HuH-7 (cell line): ENCODE data around the gene CLDN4.
"Not testable (repeated sequence)": the region's sequence is repeated elsewhere in the genome, so short reads cannot be mapped to it uniquely, and the experiment has no call there.

ENCODE experiments used
- DNase-seq: peaks from one replicate; pipeline ENCODE4 v3.0.0; 2011; ENCODE audit warnings: low spot score

The CLDN4 gene

DNA sequence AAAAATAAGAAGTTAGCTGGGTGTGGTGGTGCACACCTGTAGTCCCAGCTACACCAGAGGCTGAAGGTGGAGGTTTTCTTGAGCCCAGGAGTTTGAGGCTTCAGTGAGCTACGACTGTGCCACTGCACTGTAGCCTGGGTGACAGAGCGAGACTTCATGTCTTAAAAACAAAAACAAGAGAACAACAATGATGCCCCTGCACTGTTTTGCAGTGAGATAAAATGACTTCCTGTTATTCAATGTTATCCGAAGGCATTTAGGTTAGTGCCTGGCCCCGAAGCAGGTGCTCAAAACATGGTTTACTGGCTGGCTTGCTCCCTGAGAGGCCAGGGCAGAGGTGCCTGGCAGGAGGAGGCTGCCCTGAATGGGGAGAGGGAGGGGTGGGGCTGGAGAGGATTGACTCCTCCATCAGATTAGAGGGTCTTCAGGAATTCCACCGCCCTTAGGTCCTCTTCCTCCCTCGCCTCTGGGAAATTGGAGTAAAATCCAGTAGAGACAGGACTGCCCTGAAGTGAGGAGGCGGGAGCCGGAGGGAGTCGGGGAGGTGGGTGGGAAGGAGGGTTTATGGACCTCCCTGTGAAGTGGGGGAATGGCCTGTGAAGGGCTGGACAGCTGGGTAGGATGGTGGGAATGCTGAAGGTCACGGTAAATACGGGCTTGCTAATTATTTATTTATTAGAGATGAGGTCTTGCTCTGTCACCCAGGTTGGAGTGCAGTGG, 6.8 kb upstream of the CLDN4 start:
- DNase-seq: no peak

DNA sequence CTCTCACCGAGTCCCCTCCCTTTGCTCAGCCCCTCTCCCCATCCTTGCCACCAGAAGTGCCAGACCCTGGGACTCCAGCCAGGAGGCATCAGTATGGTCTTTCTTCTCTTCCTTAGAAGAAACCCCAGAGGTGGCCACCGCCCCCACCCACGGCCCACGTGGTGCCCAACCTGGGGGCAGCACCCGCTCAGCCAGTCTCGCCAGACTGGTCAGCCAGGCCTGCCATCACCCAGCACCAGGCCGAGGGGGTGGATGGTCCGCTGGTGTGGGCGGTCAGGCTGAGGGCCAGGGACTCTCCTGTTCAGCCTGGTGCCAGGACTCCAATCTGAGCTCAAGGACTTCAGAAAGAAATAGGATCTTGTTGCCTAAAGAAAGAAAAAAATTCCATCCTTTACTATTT, 5.8 kb upstream of the CLDN4 start:
- no peak for DNase-seq

DNA sequence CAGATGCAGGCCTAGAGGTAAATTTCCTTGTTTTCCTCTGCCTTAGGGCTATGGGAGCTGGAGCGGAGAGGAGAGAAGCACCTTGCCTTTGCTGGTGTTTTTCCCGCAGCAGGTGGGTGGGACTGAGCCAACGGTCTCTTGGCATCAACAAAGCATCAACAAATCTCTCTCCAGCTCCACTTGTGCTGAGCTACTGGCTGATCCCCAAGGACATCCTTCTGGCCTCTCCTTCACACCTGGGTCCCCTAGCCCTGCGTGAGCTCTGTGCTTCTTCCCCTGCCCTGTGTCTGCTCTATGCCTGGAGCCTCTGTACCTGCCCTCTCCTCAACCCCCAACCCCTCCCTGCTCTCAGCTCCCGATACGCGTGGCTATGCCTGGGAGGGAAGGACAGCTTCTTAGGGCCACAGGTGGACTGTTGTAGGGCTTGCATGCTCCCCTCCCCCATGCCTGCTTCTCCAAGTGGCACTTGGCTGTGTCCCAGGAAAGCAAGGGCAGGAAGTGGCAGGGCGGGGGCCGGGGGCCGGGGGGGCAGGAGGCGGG, 3.2 kb upstream of the CLDN4 start:
- DNase-seq: no peak

DNA sequence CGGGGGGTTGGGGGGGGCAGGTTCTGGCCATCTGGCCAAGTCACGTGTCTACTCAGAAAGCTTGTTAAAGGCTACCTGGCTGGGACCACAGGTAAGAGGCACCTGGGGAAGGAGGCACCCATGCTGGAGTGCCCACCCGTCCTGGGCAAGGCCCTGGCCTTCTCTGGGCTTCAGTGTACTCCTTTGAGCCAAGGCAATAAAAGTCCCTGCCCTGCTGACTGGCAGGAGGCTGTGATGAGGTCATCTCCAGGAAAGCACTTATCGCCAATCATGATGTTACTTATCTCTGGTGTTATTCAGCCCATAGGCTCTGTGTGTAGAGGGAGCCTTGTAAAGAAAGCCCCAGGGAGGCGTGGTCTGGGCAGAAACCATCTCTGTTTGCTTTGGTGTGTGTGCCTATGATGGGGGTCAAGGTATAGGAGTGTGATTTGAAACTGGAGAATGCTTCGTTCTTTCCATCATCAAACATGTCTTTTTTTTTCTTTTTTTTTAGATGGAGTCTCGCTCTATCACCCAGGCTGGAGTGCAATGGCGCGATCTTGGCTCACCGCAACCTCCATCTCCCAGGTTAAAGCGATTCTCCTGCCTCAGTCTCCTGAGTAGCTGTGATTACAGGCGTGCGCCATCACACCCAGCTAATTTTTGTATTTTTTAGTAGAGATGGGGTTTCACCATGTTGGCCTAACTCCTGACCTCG, 2.5 kb upstream of the CLDN4 start:
- peak; percentile 82 for DNase-seq

DNA sequence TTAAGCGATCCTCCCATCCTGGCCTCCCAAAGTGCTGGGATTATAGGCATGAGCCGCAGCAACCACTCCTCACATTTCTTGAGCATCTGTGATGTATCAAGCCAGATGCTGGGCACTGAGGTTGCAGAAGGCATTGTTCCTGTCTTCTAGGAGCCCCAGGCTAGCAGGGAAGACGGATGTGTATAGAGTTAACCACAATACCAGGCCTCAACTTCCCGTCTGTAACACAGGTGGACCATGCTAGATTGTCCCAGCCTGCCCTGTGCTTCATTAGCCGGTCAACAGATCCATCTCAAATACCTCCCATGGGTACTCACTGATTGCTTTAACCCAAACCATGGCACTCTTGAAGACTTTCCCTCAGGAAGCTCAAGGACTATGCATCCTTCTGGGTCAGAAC, 1.8 kb upstream of the CLDN4 start:
- DNase-seq: no peak

DNA sequence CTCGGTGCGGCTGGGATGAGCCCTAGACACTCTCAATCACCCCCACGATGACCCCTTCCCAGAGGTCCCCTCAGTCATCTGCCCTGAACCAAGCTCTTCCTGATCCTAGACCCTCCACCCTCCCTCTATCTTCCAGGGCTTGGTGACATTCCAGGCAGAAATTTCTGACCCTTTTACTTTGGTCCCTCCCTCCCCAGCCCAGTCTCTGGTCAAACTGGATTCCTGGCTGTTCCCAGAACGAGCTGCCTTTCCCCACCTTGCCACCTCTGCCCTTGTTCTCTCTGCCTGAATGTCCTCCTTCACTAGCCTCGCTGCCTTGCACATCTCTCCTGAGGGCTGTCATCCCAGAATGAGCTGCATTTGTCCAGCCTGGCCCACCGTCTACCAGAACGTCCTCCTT, 1.3 kb upstream of the CLDN4 start:
- DNase-seq: no peak

DNA sequence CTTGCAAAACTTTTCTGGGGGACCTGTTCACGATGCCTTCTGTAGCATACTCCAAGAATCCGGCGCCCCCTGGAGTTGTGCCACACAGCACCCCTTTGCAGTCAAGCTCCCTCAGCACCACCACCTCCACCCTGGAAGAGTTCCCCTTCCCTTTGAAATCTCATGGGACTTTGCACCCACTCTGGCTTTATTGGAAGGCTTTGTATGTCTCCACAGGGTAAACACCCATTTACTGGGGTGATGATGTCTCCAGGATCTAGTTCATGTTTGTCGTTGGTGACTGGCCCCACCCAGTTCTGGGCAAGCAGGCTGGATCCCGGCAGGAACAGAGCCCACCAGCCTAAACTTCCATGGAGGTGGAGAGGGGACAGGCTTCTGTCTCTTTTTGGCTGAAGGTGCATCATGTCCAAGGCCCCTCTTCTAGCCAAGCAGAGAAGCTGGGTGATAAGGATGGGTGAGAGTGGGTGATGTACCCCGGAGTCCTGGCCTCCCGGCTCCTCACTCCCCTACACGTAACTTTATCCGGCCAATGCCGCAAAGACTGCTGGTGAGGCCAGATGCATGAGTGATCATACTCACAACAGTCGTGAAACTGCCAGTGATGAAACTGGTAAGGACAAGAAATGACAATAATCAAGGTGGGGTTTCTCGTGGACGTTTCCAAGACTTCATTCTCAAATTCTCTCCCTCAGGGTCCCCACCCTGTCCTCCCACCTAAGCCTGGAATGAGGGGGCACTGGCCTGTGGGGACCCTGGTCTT, 695 bp upstream of the CLDN4 start:
- DNase-seq: no peak

DNA sequence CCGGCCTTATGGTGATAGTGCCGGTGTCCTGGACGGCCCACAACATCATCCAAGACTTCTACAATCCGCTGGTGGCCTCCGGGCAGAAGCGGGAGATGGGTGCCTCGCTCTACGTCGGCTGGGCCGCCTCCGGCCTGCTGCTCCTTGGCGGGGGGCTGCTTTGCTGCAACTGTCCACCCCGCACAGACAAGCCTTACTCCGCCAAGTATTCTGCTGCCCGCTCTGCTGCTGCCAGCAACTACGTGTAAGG, 713 bp downstream of the CLDN4 start:
- DNase-seq: no peak

DNA sequence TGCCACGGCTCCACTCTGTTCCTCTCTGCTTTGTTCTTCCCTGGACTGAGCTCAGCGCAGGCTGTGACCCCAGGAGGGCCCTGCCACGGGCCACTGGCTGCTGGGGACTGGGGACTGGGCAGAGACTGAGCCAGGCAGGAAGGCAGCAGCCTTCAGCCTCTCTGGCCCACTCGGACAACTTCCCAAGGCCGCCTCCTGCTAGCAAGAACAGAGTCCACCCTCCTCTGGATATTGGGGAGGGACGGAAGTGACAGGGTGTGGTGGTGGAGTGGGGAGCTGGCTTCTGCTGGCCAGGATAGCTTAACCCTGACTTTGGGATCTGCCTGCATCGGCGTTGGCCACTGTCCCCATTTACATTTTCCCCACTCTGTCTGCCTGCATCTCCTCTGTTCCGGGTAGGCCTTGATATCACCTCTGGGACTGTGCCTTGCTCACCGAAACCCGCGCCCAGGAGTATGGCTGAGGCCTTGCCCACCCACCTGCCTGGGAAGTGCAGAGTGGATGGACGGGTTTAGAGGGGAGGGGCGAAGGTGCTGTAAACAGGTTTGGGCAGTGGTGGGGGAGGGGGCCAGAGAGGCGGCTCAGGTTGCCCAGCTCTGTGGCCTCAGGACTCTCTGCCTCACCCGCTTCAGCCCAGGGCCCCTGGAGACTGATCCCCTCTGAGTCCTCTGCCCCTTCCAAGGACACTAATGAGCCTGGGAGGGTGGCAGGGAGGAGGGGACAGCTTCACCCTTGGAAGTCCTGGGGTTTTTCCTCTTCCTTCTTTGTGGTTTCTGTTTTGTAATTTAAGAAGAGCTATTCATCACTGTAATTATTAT, 1.2 kb downstream of the CLDN4 start:
- no peak for DNase-seq

DNA sequence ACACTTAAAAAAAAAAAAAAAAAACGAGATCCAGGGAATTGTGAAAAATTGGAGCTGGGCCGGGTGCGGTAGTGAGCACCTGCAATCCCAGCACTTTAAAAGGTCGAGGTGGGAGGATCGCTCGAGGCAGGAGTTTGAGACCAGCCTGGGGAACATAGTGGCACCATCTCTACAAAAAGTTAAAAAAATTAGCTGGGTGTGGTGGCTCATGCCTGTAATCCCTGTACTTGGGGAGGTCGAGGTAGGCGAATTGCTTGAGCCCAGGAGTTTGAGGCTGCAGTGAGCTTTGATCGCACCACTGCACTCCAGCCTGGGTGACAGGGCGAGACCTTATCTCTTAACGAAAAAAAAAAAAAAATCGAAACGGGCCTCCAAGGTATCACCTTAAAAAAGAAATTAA, 2.0 kb downstream of the CLDN4 start:
- no peak for DNase-seq

DNA sequence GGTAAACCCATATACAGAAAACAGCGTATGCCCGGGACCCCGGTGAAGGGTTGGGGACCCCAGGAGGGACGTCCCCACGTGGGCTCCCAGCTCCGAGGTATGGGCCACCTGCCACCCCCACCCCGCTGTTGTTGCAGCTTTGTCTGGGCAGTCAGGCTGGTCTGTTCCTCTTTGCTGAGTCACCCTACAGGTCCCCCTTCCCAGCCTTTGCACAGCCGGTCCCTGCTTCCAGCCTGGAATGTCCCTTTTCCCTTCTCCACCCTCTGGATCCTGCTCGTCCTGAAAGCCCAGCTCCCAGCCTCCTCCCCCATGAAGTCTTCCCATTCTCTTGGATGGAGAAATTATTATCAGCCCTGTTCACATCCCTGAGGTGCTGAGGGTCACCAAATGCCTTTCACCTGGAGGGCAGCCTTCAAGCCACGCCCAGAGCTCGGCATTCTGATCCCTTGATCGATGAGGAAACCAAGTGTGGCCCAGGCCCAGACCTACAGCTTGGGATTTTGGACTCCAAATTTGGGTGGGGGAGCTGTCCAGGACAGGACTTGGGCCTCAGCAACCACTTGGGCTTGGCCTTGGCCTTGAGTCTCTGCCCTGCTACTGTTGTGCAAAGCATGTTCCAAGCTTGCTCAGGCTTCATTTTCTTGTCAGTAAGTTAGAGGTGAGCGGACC, 2.6 kb downstream of the CLDN4 start:
- DNase-seq: no peak

DNA sequence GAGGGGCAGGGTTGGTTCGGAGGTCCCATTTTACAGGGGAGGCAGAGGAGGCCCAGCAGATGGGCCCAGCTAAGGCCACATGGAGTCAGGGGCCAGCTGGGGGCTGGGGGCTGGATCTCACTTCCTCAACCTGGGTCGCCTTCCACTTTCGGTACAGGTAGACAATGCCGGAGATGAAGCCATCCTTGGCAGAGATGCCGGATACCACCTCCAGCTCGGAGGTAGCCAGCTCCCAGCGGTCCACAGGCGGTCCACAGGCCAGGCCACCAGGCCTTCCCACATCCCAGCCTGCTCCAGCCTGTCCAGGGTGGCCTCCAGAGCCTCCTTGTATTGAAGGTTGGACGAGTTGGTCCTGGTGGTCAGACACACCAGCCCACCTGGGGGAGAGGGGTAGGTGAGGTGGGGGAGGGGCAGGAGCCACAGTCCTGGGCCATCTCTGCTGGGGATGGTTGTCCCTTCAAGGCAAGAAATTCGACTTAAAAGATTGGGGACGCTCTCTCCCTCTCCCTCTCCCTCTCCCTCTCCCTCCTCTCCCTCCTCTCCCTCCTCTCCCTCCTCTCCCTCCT, 3.9 kb downstream of the CLDN4 start:
- no peak for DNase-seq

DNA sequence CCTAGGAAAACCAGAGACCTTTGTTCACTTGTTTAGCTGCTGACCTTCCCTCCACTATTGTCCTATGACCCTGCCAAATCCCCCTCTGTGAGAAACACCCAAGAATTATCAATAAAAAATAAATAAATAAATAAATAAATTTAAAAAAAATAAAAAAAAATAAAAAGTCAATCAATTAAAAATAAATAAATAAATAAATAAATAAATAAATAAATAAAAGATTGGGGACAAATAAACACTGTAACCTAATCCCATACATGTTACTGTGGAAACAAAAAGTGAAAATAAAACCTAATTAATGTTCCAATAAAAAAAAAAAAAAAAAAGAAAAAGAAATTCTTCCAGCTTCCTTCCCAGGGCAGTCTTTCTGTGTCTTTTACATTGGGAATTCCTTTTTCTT, 6.4 kb downstream of the CLDN4 start:
- not testable (repeated sequence) for DNase-seq

DNA sequence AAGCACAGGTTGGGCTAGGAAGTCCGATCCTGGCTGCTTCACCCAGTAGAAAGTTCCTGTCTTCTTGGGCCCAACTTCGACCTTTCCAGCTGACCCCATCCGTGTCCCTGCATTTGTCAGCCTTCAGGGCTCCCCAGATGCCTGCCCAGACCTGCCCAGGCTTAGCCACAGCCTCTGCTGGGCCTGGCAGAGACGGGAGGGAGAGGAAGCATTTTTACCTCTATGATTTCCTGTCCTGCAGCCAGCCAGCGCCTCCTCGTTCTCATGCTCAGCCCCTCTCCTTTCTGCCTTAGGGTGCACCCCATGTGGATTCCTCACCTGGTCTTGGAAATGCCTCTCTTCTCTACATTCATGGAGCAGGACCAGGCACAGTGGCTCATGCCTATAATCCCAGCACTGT, 7.8 kb downstream of the CLDN4 start:
- DNase-seq: no peak

DNA sequence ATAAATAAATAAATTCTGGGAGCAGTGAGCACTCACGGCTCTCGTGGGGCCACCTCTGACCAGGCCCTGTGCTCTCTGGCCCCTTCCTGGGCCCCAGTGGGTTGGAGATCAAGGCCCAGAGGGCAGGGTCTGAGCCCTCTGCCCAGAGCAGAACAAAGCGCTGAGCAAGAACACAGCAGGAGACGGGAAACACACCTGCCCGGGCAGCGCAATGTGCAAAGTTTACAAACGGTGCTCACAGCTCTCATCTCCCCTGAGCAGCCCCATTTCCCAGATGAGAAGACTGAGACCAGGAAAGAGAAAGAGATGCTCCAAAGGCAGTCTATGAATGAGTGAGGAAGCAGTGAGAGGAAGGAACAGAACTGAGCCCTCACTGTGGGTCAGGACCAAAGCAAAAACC, 8.5 kb downstream of the CLDN4 start:
- no peak for DNase-seq

DNA sequence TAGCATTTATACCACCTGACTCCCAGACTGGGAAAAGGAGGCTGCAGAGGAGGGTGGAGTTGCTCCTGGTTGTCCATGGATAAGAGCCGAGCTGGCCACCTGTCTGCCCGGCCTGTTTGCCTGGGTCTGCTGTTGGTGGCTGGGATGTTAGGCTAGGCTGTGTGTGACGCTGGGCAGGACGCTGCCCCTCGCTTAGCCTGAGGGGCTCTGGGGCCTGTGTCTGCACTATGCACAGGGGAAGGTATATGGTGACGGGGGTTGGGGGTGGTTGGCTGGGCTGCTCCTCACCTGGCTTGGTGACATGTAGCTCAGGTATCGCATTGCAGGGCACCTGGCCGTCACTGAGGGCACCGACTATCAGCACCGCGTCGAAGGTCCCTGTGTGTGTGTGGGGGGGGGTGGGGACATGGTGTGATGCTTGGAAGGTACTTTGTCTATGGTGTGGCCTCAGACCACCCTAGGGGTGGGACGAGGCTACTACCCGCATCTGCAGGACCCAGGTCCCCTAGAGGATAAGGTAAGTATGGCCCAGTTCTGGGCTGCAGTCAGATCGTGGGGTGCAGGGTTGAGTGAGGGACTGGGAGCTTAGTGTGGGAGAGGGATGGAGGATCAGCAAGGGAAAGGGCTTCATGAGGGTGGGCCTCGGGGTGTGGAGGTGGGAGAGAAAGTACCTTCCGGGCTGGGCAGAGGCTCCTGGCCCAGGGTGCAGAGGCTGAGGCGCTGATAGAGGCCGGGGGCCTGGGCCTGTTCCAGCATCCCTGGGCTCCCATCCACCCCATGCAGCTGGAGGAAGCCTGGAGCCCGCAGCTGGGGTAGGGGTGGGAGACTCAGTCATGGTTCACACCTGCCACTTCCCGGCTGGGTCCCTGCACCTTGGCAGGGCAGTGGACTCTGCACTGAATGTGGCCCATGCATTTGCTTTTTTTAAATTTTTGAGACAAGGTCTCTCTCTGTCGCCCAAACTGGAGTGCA, 9.2 kb downstream of the CLDN4 start:
- DNase-seq: no peak

DNA sequence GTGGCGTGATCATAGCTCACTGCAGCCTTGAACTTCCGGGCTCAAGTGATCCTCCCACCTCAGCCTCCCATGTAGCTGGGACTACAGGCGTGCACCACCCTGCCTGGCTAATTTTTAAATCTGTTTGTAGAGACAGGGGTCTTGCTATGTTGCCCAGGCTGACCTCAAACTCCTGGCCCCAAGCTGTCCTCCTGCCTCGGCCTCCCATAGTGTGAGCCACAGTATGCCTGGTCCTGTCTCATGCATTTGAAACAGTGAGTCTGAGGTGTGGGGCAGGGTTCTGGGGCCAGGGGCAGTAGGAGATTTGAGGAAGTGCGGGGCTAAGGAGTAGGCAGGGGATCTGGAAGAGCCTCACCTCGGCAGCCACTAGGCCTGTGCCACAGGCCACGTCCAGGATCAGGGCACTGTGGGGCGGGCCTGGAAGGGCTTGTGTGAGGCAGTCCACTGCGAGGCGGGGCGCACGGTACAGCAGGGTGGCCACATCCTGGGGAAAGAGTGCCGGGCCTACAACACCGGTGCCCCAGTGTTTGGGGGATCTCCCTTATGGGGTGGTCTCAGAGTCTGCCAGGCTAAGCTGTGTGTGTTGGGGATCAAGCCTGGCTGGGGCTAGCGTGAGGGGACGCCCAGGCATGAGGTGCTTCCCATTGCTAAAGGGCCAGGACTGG, 10.1 kb downstream of the CLDN4 start:
- DNase-seq: no peak

DNA sequence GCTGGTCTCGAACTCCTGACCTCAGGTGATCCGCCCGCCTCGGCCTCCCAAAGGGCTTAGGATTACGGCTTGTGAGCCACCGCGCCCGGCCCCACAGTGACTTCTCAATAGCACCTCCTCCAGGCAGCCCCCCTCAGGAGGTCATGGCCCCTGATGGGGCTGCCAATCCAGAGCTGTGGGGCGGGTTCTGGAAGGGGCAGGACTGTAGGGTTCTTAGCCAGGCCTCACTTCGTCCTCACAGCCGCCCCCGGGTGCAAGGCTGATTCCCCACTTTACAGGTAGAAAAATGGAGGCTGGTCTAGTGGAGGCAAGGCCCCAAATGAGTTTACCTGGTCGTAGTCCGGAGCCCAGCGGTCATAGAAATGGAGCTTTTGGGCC, 10.9 kb downstream of the CLDN4 start:
- no peak for DNase-seq

DNA sequence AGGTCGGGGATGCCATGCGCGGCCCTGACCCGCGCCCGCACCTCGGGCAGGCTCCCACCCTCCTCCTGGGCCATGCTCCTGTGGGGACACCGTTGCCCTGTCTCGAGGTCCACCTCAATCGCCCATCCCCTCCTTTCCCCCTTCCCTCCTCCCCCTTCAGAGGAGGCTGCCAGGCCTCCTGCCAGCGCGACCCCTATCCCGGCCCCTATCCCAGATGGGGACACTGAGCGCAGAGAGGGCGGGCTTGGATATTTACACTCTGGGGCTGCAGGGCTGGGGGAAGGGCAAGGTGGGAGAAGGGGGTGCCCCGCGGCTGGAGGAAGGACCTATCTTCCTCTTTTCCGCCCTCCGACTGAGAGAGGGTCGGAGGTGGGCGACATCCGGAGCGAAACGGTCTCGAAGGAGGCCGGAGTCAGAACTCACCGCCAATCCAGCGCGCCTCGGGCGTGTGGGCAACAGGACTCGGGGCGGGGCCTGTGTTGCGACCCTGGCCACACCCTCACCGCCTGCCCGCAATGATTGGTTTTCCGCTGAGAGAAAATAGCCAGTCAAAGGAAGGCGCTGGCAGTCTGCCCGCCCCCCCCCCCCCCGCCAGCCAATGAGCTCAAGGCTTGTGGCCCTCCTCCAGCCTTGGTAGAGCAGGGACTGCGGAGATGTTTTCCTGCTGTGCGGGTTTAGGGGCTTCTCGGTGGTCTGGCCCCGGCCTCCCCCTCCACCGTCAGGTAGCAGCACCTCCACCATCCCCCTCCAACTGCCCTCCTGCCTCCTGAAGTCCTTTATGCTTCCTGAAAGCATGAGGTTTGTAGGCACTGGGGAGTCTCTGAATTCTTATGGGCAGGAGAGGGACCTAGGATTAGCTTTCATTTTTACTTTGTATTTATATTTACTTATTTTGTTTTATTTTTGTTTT, 11.5 kb downstream of the CLDN4 start, which contains the start of gene METTL27:
TSS of gene METTL27 (minus strand) at position 450 of the 910 bp plus-strand sequence. CDS start at position 74, 376 bp downstream.
- DNase-seq: peak; percentile 97
